Prostate gland (tissue), 2 donors: ENCODE results near the gene EIF5AL1. TPM values are rescaled to one million over a fixed set of nuclear protein-coding genes. Genes with fewer than 3 reads are reported as not detected.

ENCODE experiments used
- DNase-seq: peaks from one replicate; pipeline ENCODE4 v3.0.0-alpha.2; 2019; ENCODE audit warnings: low spot score
- H3K27ac ChIP-seq, 2 donors: fragments of 200-600 bp; sonication (generic); 2 replicates each; pipeline ENCODE4 v1.5.1; 2017 to 2019
- H3K27me3 ChIP-seq: fragments of 200-600 bp; sonication (generic); replicated peaks from 2 replicates; pipeline ENCODE4 v1.5.1; 2019; ENCODE audit not compliant: insufficient read depth
- H3K36me3 ChIP-seq, 2 donors: fragments of 200-600 bp; sonication (generic); 1 replicate in 1 of 2; 2 replicates in 1 of 2; pipeline versions ENCODE4 v1.5.1 to v1.8.1; 2017 to 2019
- H3K4me1 ChIP-seq: fragments of 200-600 bp; sonication (generic); replicated peaks from 2 replicates; pipeline ENCODE4 v1.5.1; 2019
- H3K4me3 ChIP-seq, 2 donors: fragments of 200-600 bp; sonication (generic); 2 replicates each; pipeline ENCODE4 v1.5.1; 2017 to 2019
- H3K9me3 ChIP-seq: fragments of 200-600 bp; sonication (generic); 2 replicates; pipeline ENCODE4 v1.5.1; 2017
- CTCF ChIP-seq, 4 experiments: fragments of 200-600 bp in 2 of 4; fragments of 450-650 bp in 2 of 4; sonication (generic) in 2 of 4; IDR thresholded peaks; 1 replicate in 3 of 4; 2 replicates in 1 of 4; pipeline ENCODE4 v1.5.1; 2016 to 2019; ENCODE audit warnings: antibody characterized with exemption in 4 of 4, mild to moderate bottlenecking in 2 of 4, moderate library complexity in 2 of 4
- POLR2A ChIP-seq: fragments of 450-650 bp; IDR thresholded peaks from one replicate; pipeline ENCODE4 v1.6.1; 2016; ENCODE audit warnings: antibody characterized with exemption, mild to moderate bottlenecking
- POLR2AphosphoS5 ChIP-seq: sonication (generic); formaldehyde crosslinking; IDR thresholded peaks from one replicate; pipeline ENCODE4 v1.6.1; 2017; ENCODE audit warnings: antibody characterized with exemption
- WGBS: methylation state at CpG from one replicate; pipeline ENCODE4 v1.1.5; 2018; 5-methylcytosine and 5-hydroxymethylcytosine counted together
- intact Hi-C: fragments of 100-400 bp; cut with DNase I; formaldehyde crosslinking; loops from one replicate; pipeline ENCODE4 v1.14.2; 2022
- total RNA-seq, 2 donors: library from RNA; depleted of rRNA; stranded (reverse); fragments of >200 nt; gene quantifications; one replicate each; pipeline ENCODE4 v1.1.0, GENCODE V29; 2016

The EIF5AL1 gene
- total RNA-seq, 2 donors from 2014 or later, result 0.32 to 1.5 TPM

- intact Hi-C loops, result no loop called here
- H3K4me1 ChIP-seq, result no peaks in the 10 kb centered on the region
- DNase-seq, result no peak
- 68% methylated on average over 1 of the region's 1 CpG for WGBS
- H3K36me3 ChIP-seq, result no peaks in the 10 kb centered on the region
- no peaks in the 10 kb centered on the region for H3K27me3 ChIP-seq
- no peak overlapping the region for H3K27ac ChIP-seq
- H3K4me3 ChIP-seq, result no peak overlapping the region
- H3K9me3 ChIP-seq, result no peaks in the 10 kb centered on the region
- no peak for TF ChIP-seq POLR2A
- TF ChIP-seq CTCF (IDR thresholded peaks at IDR 0.05), result no peak
- no peak for TF ChIP-seq POLR2AphosphoS5
Observed at GRCh38 chr10:79493806-79494205, 18.5 kb upstream of the EIF5AL1 start.

GRCh38 chr10:79494871-79495705, 17.2 kb upstream of the EIF5AL1 start:
- H3K27me3 ChIP-seq, result no peaks in the 10 kb centered on the region
- no peak overlapping the region for H3K27ac ChIP-seq
- H3K4me3 ChIP-seq, result no peak overlapping the region
- intact Hi-C loops, result no loop called here
- H3K9me3 ChIP-seq, result no peaks in the 10 kb centered on the region
- WGBS, result 89% methylated on average over 17 of the region's 17 CpGs
- no peak for DNase-seq
- TF ChIP-seq POLR2AphosphoS5 (no peak), CTCF (IDR thresholded peaks at IDR 0.05) (no peak), POLR2A (no peak)
- H3K4me1 ChIP-seq, result no peaks in the 10 kb centered on the region
- H3K36me3 ChIP-seq, result no peaks in the 10 kb centered on the region

GRCh38 chr10:79495791-79496190, 16.5 kb upstream of the EIF5AL1 start:
- TF ChIP-seq CTCF (IDR thresholded peaks at IDR 0.05) (no peak), POLR2AphosphoS5 (no peak), POLR2A (no peak)
- H3K27ac ChIP-seq, result no peak overlapping the region
- no peak overlapping the region for H3K4me3 ChIP-seq
- H3K36me3 ChIP-seq, result no peaks in the 10 kb centered on the region
- H3K4me1 ChIP-seq, result no peaks in the 10 kb centered on the region
- no peaks in the 10 kb centered on the region for H3K27me3 ChIP-seq
- intact Hi-C loops, result no loop called here
- DNase-seq, result no peak
- WGBS, result 74% methylated on average over 6 of the region's 6 CpGs
- H3K9me3 ChIP-seq, result no peaks in the 10 kb centered on the region

- TF ChIP-seq POLR2A (no peak), POLR2AphosphoS5 (no peak), CTCF (IDR thresholded peaks at IDR 0.05) (no peak)
- WGBS, result 63% methylated on average over 4 of the region's 4 CpGs
- H3K27ac ChIP-seq, result no peak overlapping the region
- H3K27me3 ChIP-seq, result no peaks in the 10 kb centered on the region
- DNase-seq, result no peak
- H3K9me3 ChIP-seq, result no peaks in the 10 kb centered on the region
- H3K4me3 ChIP-seq, result no peak overlapping the region
- H3K36me3 ChIP-seq, result no peaks in the 10 kb centered on the region
- intact Hi-C loops, result no loop called here
- no peaks in the 10 kb centered on the region for H3K4me1 ChIP-seq
Observed at GRCh38 chr10:79496896-79497295, 15.4 kb upstream of the EIF5AL1 start.

- Histone ChIP-seq H3K4me1 (no peaks in the 10 kb centered on the region), H3K9me3 (no peaks in the 10 kb centered on the region), H3K27me3 (no peaks in the 10 kb centered on the region), H3K36me3 (no peaks in the 10 kb centered on the region), H3K4me3 (no peak overlapping the region), H3K27ac (no peak overlapping the region)
- 89% methylated on average over 6 of the region's 6 CpGs for WGBS
- no peak for DNase-seq
- intact Hi-C loops, result no loop called here
- TF ChIP-seq POLR2AphosphoS5, result no peak
- no peak for TF ChIP-seq CTCF (IDR thresholded peaks at IDR 0.05)
Observed at GRCh38 chr10:79498291-79498829, 14.0 kb upstream of the EIF5AL1 start.
